Left lung (tissue), 10 donors: ENCODE data around the gene CDK8. TPM values are rescaled to one million over a fixed set of nuclear protein-coding genes. Genes with fewer than 3 reads are reported as not detected.
"Not testable (repeated sequence)": the region's sequence is repeated elsewhere in the genome, so short reads cannot be mapped to it uniquely, and the experiment has no call there.

Experiments used
- ATAC-seq: fragments of 200-7000 bp; cut with Tn5 transposase; one replicate; pipeline ENCODE4 v1.9.1; 2020; ENCODE audit warnings: moderate library complexity
- DNase-seq, 4 donors: peaks; one replicate each; pipeline ENCODE4 v3.0.0-alpha.2; 2013 to 2020
- H3K27ac ChIP-seq, 2 donors: fragments of 200-600 bp; sonication (generic) in 1 of 2; one replicate each; pipeline versions ENCODE4 v1.5.0 to v1.8.0; 2020 to 2021
- H3K27me3 ChIP-seq, 2 donors: fragments of 200-600 bp; sonication (generic) in 1 of 2; one replicate each; pipeline versions ENCODE4 v1.5.0 to v1.8.0; 2020 to 2021
- H3K36me3 ChIP-seq, 2 donors: fragments of 200-600 bp; sonication (generic) in 1 of 2; one replicate each; pipeline versions ENCODE4 v1.5.0 to v1.8.0; 2020 to 2021
- H3K4me1 ChIP-seq, 2 donors: fragments of 200-600 bp; one replicate each; pipeline ENCODE4 v1.8.0; 2021
- H3K4me3 ChIP-seq, 2 donors: fragments of 200-600 bp; sonication (generic) in 1 of 2; one replicate each; pipeline versions ENCODE4 v1.5.0 to v1.8.0; 2020 to 2021; ENCODE audit warnings: mild to moderate bottlenecking in 1 of 2
- H3K9me3 ChIP-seq, 2 donors: fragments of 200-600 bp; sonication (generic) in 1 of 2; one replicate each; pipeline versions ENCODE4 v1.5.0 to v1.8.0; 2020 to 2021
- intact Hi-C, 2 donors: fragments of 100-400 bp; cut with DNase I; formaldehyde crosslinking; loops; one replicate each; pipeline versions ENCODE4 v1.11.2 to v1.14.2; 2022
- polyA plus RNA-seq, 6 donors: library from polyadenylated mRNA; unstranded; fragments of 120-200 nt; gene quantifications; one replicate each; pipeline ENCODE4 v1.2.1, GENCODE V29; 2013; ENCODE audit not compliant: insufficient read length in 6 of 6
- total RNA-seq, 2 donors: library from RNA; stranded (reverse); fragmentation: NEBNext Ultra II Directional; extraction: Animal tissue kit (Norgen Biotek cat#: 25700); gene quantifications; one replicate each; pipeline ENCODE4 v1.2.1, GENCODE V29; 2021
- TF ChIP-seq, protein P1 (sequence below), 2 donors: fragments of 200-600 bp; sonication (generic) in 1 of 2; IDR thresholded peaks; one replicate each; pipeline versions ENCODE4 v1.5.0 to v1.8.0; 2021; ENCODE audit warnings: antibody characterized with exemption in 2 of 2
- donor health status: DM: no; HTN: yes; CAD: no.
- donor health status: DM: no; HTN: no; CAD: no.

The CDK8 gene
- total and polyA plus RNA-seq, 8 donors, result 10.1 to 21.7 (median 18.9) TPM

DNA sequence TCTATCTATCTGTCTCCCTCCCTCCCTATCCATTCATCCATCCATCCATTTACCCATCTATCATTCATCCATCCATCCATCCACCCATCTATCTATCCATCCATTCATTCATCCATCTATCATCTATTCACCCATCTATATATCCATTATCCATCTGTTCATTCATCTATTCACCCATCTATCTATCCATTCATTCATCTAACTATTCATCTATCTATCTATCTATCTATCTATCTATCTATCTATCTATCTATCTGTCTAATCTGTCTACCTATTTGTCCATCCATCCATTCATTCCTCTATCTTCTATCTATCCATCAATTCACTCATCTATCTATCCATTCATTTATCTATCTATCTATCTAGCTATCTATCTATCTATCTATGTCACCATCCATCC is 4.4 kb upstream of the CDK8 start:
- ATAC-seq (no peak), DNase-seq (no peak)
- no peaks in the 10 kb centered on the region for H3K36me3 ChIP-seq
- no peak overlapping the region for H3K4me3 ChIP-seq
- no peaks in the 10 kb centered on the region for H3K27me3 ChIP-seq
- no peaks in the 10 kb centered on the region for H3K9me3 ChIP-seq
- H3K4me1 ChIP-seq, result peaks cover 4 to 5% of the 10 kb centered on the region in 2 donors
- TF ChIP-seq, protein P1, sequence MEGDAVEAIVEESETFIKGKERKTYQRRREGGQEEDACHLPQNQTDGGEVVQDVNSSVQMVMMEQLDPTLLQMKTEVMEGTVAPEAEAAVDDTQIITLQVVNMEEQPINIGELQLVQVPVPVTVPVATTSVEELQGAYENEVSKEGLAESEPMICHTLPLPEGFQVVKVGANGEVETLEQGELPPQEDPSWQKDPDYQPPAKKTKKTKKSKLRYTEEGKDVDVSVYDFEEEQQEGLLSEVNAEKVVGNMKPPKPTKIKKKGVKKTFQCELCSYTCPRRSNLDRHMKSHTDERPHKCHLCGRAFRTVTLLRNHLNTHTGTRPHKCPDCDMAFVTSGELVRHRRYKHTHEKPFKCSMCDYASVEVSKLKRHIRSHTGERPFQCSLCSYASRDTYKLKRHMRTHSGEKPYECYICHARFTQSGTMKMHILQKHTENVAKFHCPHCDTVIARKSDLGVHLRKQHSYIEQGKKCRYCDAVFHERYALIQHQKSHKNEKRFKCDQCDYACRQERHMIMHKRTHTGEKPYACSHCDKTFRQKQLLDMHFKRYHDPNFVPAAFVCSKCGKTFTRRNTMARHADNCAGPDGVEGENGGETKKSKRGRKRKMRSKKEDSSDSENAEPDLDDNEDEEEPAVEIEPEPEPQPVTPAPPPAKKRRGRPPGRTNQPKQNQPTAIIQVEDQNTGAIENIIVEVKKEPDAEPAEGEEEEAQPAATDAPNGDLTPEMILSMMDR (IDR thresholded peaks at IDR 0.05), result no peak
- intact Hi-C loops, result no loop called here
- no peak overlapping the region for H3K27ac ChIP-seq

DNA sequence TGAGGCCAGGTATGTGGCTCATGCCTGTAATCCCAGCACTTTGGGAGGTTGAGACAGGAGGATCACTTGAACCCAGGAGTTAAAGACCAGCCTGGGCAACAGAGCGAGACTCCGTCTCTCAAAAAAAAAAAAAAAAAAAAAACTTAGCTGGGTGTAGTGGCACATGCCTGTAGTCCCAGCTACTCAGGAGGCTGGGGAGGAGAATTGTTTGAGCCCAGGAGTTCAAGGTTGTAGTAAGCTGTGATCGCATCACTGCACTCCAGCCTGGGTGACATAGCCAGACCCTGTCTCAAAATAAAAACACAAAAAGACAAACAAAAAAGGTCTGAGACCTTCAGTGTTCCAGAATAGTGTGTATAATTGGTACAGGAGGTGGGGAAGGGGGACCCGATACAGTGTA is 1.9 kb upstream of the CDK8 start:
- H3K4me3 ChIP-seq, H3K27ac ChIP-seq, intact Hi-C loops, H3K27me3 ChIP-seq, ATAC-seq, DNase-seq, H3K36me3 ChIP-seq, H3K9me3 ChIP-seq: not testable (repeated sequence)
- H3K4me1 ChIP-seq, result peaks cover 17 to 24% of the 10 kb centered on the region in 2 donors

DNA sequence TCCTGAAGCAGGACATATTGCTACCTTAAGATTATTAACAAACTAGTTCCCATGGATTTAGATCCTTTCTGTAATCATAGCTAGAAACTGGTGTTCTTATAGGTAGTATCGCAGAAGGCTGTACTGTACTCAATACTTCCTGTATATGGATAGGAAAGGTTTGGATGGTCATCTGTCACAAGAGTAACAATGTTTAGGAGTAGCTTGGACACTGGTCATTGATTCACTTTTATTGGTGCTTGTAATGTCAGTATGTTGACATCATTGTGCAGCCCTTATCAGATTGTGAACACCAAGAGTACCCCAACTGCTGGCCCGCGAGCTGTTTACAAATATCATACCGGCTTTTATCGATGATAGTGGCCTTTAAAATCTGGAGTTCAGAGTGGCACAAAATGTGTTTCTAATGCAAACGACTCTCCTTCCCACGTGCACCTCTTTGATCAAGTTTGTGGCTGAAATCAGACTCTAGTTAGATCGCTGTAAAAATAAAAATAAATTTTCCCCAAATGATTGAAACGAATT is 605 bp upstream of the CDK8 start:
- Histone ChIP-seq H3K27ac (peak overlapping the region; percentile 94 to 96), H3K4me3 (peak overlapping the region; percentile 90 to 94), H3K27me3 (no peaks in the 10 kb centered on the region), H3K36me3 (no peaks in the 10 kb centered on the region), H3K9me3 (no peaks in the 10 kb centered on the region), H3K4me1 (peaks cover 17 to 28% of the 10 kb centered on the region in 2 donors)
- TF ChIP-seq, protein P1 (IDR thresholded peaks at IDR 0.05), result no peak
- ATAC-seq (no peak), DNase-seq (no peak)
- intact Hi-C loops, result no loop called here

DNA sequence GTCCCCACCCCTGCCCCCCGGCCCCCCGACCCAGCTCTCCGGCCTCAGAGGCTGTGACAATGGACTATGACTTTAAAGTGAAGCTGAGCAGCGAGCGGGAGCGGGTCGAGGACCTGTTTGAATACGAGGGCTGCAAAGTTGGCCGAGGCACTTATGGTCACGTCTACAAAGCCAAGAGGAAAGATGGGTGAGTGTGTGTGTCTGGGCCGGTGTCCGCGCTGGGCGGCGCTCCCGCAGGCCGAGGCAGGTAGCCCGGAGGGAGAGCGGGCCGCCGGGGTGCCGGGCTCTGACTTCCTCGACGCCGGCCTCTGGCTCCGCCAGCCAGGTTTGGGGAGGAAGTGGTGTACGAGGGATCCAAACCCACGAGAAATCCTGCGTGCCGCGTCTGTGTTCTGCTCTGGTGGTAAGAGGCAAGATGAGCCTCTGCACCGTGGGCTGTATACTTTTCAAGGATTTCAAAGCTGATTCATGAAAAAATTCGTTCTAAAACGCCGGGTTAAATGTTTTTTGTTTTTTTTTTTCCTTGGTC is 718 bp downstream of the CDK8 start:
- Histone ChIP-seq H3K9me3 (no peaks in the 10 kb centered on the region), H3K4me1 (peaks cover 17 to 28% of the 10 kb centered on the region in 2 donors), H3K27ac (peak overlapping the region; percentile 94 to 96), H3K4me3 (peak overlapping the region; percentile 90 to 94), H3K27me3 (no peaks in the 10 kb centered on the region), H3K36me3 (no peaks in the 10 kb centered on the region)
- ATAC-seq, result peak; percentile 75
- DNase-seq, result peak; percentile 16 to 93 (median 50)
- TF ChIP-seq, protein P1 (IDR thresholded peaks at IDR 0.05), result no peak
- intact Hi-C loops, result no loop called here

DNA sequence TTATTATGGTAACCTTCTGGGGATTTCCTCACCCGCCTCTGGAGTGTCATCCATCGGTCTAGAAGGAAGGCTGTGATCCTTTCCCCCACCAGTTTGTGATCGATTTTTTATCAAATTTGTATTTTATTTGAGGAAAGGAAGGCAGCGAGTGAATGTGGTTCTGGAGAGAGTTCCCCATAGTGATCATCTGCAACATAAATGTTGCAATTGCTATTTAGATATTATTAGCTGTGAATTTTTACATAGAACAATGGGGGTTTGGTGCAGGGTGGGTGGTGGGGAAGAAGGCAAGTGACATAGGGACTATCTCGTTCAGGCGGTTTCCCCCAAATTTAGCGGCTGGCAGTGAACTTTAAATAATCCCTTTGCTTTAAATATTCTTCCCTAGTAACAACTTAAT is 1.2 kb downstream of the CDK8 start:
- DNase-seq (no peak), ATAC-seq (no peak)
- H3K27ac ChIP-seq, result peak overlapping the region; percentile 94 to 96
- no peaks in the 10 kb centered on the region for H3K36me3 ChIP-seq
- H3K4me1 ChIP-seq, result peaks cover 17 to 28% of the 10 kb centered on the region in 2 donors
- intact Hi-C loops, result no loop called here
- H3K27me3 ChIP-seq, result no peaks in the 10 kb centered on the region
- H3K9me3 ChIP-seq, result no peaks in the 10 kb centered on the region
- TF ChIP-seq, protein P1 (IDR thresholded peaks at IDR 0.05), result no peak
- peak overlapping the region; percentile 90 to 94 for H3K4me3 ChIP-seq
